Kidney capillary endothelial cell (primary cell): Measurements from ENCODE around the gene PANK4.
"Not testable (repeated sequence)": the region's sequence is repeated elsewhere in the genome, so short reads cannot be mapped to it uniquely, and the experiment has no call there.

Experiments
- DNase-seq: peaks from one replicate; pipeline ENCODE4 v3.0.0-alpha.2; 2018; ENCODE audit warnings: low spot score

PANK4 gene

DNA sequence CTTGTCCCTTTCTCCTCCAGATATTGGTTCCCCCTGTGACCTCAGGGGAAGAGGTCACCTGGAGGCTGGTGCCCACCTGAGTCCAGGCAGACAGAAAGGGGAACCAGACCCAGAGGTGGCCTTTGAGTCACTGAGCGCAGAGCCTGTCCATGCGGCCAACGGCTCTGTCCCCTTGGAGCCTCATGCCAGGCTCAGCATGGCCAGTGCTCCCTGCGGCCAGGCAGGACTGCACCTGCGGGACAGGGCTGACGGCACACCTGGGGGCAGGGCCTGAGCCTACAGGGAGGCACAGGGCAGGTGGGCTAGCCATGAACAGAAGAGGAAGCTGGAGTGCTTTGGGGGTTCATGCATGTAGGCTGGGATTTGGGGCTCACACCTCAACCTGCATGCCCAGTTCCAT, 32.5 kb upstream of the PANK4 start:
- no peak for DNase-seq

DNA sequence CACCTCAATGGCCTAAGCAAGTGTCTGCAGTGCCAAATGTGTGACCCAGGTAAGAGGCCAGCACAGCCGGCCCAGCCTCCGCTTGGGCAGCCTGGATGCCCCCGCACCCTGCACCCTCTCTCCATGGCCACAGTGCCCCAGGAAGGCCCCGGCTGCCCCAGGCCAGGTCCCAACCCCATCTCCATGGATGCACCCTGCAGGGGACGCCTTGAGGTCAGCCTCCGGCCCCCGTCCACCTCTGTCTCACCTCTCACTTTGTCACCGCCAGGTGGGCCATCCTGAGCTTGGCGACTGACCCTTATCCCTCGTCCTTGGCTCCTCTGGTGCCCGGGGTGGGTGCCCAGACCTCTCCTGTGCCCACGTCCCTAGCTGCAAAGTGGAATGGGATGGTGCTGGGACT, 32.0 kb upstream of the PANK4 start:
- no peak for DNase-seq

DNA sequence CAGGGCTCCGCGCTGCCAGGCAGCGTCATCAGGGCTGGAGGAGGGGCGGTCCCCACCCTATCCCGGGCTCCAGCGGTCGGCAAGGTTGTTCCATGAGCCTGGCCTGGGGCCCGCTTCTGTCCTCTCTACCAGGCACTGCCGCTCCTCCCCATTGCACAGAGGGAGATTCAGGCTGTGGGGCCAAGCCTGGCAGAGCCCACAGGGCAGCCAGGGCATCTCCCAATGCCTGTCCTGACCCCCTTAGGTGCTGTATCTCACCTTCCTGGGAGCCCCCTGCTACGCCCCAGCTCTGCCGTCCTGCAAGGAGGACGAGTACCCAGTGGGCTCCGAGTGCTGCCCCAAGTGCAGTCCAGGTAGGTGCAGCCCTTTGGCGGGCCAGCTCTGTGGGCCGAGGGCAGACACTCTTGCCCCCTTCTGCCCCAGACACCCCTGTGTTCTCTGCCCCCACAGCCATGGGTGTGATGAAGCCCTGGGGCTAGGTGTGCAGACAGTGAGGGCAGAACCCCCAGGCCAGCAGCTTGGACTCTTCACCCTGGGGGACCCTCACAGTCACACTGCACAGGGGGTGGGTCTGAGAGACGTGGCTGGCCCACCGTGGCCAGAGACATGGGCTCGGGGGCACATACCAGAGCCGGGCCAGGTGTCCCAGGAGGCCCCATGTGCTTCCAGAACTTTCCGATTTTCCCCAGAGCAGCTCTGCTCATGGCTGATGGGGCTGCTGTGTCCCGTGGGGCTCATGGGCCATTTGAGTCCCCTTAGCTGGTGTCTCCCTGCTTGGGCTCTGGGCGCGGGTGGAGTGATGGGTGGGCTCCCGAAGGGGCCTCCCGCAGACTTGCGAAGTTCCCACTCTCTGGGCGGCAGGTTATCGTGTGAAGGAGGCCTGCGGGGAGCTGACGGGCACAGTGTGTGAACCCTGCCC, 31.3 kb upstream of the PANK4 start:
- DNase-seq = no peak

DNA sequence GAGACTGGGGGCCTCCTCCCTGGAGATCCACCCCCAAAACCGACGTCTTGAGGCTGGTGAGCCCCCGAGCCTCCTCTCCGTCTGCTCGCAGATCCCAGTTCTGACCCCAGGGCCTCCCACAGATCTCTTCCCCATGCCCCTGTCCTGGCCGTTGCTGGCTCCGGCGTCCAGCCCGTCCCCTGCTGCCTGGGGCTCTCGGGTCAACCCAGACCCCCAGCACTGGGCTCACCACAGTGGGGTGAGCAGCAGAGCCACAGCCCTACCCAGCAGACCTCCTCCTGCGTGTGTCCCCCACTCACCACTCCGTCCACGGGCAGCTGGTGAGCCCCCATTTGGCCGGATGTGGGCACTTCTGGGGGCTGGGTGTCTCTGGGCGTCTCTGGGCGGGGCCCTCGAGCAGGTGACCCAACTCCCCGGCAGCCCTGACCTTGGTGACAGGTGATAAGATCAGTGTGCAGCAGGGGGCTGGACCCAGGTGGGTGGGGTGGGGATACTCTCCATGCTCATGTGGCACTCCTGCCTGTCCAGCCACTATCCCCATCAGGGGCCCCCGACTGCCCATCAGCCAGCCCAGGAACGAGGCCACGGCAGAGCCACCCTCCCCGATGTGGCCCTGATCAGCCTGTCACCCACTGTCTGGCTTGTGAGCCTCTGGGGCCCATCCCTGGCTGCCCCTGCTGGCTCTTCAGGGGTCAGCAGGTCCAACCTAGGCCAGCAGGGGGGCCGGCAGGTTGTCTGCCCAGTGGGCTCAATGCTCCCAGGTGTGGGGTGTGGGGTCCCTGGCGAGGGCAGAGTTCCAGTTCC, 30.5 kb upstream of the PANK4 start:
- no peak for DNase-seq

DNA sequence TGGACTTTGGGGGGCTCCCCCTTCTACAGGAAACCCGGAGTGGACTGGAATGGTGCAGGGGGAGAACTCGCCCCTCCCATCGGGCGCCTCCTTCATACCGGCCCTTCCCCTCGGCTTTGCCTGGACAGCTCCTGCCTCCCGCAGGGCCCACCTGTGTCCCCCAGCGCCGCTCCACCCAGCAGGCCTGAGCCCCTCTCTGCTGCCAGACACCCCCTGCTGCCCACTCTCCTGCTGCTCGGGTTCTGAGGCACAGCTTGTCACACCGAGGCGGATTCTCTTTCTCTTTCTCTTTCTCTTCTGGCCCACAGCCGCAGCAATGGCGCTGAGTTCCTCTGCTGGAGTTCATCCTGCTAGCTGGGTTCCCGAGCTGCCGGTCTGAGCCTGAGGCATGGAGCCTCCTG, 29.9 kb upstream of the PANK4 start, which contains the start of gene TNFRSF14:
TNFRSF14 (plus strand) TSS at position 95 of the 401 bp plus-strand sequence; CDS start at position 389, 294 bp downstream.
- DNase-seq = no peak

DNA sequence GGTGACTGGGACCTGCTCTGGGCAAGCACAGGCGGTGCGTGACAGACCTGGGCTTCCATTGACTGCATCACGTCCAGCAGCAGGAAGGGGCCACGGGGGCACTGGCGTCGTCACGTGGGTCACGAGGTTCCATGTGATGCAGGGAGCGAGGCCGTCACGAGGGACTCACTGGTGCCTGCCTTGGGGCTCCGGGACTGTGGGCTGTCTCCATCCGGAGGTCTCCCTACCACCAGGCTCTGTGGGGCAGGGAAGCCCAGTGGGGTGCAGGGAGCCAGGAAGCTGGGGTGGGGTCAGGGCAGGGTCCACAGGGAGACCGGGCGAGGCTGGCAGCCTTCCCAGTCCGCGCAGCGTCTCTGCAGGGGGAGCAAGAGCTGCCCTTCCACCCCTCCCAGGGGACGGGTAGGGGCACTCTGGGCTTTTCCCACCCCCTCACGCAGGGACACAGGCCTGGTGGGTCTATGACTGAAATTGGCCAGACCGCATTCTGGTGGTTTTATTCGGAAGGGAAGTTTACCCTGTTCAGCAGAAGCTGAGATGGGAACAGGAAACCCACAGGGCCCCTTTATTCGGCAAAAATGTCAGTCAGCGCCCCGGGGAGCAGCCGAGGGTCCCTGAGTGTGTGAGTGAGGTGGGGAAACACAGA, 29.4 kb upstream of the PANK4 start:
- peak; percentile 75 for DNase-seq

DNA sequence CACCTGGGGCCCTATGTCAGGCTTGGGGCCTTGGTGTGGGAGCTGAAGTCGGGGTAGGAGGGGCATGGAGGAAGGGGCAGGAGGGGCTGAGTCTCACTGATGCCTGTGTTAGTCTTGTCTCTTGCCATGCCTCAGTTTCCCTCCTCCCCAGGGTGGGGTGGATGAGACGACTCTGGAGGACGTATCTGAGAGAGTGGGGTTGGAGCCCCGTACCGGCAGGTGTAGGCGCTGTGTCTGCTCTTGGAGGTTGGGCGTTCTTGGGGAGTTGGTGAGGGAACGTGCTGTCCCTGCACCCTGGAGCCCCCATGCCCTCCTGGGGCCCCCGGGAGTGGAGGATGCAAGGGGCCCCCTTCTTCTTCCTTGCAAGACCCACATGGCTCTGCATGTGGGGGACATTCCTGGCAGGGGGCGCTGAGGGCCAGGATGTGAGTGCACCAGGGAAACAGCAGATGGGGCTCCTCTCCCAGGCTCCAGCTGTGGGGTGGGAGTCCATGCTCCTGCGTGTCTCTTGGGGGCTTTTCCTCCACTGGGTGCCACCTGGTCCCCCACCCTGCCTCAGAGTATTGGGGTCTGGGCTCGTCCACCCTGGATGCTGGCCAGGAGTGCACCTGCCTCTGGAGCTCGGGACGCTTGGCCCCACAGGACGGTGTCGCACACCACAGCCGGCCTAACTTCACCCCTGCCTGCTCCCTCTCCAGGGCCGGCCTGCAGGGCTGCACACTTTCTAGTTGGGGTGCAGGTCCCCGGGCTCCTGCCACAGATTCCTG, 28.4 kb upstream of the PANK4 start:
- DNase-seq = no peak

DNA sequence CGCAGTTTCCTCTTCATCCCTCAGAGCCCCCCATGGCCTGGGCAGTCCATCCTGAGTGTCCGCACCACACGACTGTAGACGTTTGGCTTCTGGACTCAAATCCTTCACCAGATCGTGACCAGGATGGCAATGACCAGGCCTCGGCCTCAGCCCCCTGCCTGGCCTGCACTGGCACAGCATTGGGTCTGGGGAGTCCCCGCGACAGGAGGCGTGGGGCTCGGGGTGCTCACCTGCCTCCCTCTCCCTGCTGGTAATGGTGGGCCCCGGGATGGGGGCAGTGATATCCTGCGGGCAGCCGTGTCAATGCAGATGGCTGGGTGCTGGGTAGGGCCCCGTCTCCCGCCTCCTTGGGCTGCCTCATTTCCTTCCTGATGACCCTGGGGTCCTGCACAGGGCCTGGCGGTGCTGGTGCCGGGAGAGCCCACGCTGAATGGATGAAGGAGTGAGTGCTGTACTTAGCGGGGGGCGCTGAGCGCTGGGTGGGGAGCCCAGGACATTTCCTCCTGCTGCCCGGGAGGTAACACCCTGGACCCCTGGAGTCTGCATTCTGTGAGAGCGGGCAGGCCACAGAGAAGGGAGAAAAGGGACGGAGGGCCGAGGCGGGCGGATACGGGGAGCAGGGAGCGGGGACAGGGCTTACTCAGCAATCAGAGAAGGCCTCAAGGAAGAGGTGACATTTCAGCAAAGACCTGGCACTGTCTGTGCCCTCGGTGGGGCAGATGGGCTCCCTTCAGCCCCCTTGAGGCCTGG, 27.6 kb upstream of the PANK4 start:
- DNase-seq = no peak

DNA sequence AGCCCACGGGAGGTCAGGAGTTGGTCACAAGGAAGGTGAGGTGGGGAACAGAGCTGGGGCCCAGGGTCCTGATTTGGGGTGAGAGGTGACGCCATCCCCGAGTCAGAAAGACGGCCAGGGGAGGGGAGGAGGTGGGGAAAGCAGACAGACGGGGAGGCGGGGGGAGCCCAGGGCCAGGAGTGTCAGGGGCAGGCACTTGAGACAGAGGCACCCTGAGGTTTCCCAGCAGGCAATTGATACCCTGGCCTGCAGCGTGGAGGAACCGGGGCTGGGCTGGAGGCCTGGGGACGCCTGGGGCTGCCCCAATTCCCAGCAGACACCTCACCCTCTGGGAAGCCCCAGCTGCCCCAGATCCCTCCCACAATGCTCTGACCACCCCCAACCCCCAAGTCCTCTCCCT, 26.7 kb upstream of the PANK4 start:
- not testable (repeated sequence) for DNase-seq

DNA sequence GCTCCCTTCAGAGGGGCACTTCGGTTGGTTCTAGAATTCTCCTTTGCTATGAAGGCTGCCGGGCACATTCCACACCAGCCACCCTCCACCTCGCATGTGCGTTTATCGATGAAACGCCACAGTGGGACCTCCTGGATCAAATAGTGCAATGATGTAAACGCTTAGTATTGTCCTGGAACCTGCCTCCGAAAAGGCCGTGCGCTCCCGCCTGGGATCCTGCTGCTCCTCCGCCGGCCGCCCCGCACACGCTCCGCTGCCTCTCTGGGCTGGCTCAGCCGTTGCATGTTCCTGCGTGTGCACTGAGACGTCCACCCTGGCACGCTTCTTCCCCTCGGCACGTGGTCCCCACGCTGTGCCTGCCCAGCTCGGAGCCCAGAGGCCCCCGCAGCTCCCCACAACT, 25.8 kb upstream of the PANK4 start:
- DNase-seq = no peak

DNA sequence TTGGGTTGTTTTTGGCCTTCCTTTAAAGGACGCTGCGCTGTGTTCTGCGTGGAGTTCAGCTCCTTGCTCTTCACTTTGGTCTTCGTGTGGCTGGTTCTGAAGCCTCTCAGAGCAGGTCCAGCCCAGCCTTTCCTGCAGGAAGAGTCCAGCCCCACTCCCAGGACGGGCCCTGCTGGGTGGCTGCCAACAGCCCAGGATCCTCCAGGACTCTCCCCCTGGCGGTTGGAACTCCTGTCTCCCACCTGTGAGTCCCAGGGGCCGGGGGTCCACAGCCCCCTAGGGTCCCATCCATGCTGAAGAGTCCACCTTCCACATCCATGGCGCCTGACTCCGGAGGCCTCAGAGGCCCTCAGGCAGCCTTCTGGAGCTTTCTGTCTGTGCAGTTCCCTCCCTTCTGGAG, 25.1 kb upstream of the PANK4 start:
- DNase-seq = not testable (repeated sequence)

DNA sequence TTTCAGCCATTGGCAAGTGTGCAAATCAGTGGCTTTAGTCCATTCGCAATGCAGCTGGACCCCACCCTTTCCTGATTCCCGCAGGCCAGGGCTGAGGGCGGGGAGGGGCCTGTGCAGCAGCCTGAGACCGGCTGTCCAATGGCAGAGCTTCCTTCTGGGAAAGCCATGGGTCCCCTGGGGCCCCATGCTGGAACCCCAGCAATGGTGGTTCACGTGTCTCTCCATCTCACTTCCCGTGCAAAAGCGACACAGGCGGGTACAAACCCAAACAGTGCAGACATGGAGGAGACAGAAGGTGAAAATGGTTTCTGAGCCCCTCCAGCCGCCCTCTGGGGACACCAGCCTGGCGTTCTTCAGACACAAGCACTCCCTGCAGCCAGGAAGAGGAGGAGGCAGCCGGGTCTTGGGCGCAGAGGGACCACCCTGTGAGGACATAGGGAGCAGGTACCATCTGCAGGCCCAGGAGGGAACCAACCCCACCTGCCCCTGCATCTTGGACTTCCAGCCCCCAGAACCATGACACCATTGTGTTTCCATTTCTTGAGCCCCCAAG, 24.0 kb upstream of the PANK4 start:
- not testable (repeated sequence) for DNase-seq

DNA sequence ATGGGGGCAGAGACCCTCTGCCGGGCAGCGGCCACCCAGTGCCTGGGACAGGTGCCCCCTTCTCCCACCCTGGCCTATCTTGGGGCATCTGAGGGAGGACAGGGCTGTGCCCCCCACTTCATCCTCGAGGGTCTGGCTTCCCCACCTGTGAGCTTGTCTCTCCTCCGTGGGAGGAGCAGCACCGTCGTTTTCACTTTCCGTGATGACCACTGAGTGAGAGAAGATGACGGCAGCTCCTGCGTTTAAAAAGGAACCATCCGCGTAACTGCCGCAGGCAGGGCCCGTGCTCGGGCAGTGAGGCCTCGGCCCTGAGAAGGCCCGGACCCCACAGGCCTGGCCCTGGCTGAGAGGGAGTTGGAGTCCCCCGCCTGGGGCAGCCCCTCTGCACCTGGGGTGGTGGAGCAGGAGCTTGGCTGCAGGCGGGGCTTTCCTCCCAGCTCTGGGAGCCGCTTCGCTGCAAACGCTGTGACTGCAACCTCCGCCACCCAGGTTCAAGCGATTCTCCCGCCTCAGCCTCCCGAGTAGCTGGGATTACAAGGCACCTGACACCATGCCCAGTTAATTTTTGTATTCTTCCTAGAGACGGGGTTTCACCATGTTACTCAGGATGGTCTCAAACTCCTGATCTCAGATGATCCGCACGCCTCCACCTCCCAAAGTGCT, 23.1 kb upstream of the PANK4 start:
- DNase-seq = not testable (repeated sequence)

DNA sequence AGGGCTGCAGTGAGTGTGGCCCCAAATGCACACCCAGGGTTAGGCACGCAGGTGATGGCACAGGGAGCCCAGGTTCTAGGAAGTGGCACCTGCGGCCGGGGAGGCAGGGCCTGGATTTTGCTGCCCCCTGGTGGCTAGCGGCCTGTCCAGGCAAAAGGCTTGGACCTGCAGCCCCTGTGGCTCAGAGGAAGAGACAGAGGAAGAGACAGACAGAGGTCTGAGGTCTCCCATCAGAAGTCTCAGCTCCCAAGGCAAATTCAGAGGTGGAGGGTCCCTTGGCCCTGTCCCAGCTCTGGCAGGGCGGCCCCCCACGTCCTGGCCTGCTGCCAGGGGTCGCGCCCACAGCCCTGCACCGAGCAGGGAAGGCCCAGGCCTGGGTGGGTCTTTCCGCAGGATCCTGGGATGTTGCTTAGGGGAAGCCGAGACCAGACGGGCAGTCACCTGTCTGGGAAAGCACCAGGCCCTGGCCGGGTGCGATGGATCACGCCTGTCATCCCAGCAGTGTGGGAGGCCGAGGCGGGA, 21.7 kb upstream of the PANK4 start:
- DNase-seq = no peak

DNA sequence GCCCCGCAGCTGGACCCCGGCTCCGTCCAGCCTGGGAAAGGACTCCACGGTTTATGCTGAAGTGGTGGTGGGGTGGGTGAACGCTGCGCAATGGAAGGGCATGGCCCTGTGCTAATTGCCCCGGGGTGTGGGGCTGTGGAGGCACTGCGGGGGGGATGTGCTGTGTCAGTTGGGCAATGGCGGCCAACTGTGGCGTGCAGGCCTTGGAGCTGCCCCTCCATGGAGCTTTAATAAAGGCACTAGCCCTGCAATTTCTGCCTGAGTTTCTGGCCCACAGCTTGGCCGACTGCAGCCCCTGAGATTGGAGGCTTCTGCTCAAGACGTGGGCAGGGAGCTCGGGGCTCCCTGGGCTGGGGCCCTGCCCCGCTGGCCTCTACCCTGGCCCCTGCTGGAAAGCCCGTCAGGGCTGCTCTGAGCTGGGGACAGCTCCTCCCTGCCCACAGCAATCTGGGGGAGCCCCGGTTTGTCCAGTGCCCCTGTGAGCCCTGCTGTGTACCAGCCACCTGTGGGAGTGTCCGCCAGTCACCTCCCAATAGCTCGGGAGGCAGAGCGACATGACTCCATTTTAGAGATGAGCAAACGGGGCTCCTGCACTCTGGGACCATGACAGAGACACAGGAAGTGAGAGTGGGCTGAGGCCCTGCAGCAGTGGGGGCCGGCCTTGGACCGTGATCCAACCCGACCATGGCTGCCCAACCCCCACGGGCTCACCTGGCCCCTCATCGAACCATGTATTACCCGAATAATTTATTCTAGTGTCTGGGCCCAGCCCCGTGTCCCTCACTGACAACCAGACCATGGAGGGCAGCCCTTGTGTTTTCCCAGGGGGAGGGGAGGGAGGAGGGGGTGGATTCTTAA, 21.0 kb upstream of the PANK4 start:
- no peak for DNase-seq

DNA sequence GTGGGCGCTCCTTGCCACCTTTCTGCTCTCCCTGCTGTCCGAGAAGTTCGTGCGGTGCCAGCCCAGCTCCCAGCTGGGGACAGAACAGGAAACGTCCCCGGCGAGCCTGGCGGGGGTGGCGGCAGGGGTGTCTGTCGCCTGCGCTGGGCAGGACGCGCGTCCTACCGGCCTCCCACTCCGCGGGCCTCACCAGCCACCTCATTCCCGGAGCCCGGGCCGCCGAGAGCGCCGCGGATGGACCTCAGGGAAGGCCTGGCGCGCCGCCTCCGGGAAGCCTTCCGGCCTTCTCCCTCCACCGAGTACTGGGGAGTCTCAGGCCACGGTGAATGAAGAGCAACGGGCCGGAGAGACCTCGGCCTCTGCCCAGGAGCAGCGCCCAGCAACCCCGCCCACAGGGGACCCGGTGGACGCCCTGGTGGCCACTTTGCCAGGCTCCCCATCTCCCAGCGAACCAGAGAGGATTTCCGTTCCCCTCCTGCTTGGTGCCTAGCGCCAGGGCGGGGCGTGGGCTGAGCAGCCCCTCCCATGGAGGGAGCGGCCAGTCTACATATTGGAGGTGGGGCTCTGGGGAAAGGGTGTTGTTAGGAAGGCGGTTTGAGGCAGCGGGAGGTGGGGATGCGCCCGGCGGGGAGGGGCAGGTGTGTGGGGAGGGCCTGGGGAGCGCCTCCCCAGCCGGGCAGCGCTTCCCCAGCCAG, 20.3 kb upstream of the PANK4 start:
- peak; percentile 75 for DNase-seq

DNA sequence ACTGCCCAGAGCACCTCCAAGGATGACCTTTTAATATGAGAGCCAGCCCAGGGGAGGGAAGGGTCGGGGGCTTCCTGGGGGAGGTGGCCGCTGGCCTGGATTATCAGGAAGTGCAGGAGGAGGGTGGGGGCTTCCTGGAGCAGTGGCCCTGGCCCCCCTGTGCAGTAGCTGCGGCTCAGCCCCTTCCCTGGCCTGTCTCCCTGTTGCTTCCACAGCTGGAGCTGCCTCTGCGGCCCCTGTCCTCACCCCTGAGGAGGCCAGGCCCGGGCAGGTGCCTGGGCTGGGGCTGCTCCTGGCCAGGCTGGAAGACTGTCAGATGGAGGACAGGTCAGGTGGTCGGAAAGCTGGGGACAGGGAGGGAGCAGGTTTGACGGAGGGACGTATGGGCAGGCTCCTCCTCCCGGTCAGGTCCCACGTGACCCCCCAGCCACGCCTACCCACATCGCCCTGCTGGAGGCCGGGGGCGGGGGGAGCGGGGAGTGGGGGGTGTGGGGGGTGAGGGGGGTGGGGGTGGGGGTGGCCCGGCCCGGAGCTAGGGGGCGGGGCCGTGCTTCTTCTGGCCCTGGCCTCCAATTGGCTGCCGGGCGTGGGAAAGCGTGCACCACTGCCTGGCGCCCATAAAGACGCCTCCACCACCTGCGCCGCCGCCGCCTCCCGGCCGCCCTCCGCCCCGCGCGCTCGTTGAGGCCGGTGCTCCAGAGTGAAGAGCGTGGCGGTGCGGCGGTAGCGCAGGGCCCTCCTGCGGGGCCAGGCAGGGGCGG, 19.5 kb upstream of the PANK4 start:
- DNase-seq = peak; percentile 74
